HG02678 (cell line): Measurements from ENCODE around the gene NOD2.

ENCODE experiments used
- ATAC-seq: cut with Tn5 transposase; IDR thresholded peaks from one replicate; pipeline ENCODE4 v1.9.1; 2021; ENCODE audit warnings: mild to moderate bottlenecking, moderate library complexity; ENCODE audit not compliant: unreplicated experiment

Gene NOD2

DNA sequence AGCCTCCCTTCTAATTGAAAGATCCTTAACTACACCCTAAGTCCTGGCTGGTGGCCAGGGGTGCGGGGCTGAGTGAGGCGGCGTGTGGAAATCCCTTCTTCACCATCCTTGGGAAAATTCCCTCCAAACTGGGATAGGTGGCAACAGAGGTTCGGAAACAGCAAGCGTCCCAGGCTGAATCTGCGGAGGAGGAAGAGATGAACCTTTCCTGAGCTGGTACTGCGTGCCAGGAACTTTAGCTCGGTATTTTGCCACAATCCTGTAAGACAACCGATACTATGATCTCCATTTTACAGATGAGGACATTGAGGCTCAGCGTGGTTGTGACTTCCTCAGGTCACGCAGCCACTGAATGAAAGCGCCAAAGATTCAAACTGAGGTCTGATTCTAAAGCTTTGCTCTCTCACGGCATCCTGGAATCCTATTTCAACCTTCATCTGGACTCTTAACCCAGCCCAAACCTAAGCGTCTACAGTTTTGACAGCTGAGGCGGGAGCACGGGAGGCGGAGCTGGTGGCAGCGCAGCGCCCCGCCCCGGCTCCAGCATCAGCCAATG is 47.9 kb downstream of the NOD2 start:
- no peak for ATAC-seq

DNA sequence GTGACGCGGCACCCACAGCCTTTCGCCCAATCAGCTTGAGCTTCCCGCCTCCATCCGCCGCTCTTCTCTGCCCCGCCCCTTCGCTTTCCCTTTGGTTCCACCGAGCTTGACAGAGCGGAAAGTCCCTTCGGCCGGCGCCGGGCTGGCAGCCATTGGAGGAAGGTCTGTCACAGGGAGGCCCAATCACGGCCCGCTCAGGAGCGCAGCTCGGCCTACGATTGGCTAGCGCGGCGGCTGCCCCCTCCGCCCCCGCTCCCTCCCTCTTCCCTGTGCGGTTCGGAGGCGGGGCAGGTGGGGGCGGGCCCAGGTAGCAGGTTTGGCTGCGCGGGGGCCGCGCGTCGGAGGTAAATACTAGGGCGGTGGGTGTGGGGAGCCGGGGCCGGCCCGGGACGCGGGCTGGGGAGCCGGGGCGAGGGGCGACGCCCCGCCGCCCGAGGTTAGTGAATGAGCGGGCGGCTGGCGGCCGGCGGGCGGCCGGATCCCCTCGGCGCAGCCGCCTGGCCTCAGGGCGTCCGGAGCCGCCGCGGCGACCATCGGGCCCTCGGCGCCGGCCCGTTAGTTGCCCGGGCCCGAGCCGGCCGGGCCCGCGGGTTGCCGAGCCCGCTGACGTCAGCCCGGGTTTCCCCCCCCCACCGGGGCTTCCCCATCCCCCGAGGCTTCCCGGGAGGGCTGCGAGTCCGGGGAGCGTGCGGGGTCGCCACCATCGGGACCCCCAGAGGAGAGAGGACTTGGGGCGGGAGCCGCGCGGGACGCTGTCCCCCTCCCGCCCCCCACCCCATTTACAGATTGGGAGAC is 48.6 kb downstream of the NOD2 start, which contains the start of gene CYLD:
TSS of gene CYLD (plus strand) at position 306 of the 795 bp plus-strand sequence. CDS start 7,613 bp downstream, outside the sequence.
- peak; percentile 88 for ATAC-seq

DNA sequence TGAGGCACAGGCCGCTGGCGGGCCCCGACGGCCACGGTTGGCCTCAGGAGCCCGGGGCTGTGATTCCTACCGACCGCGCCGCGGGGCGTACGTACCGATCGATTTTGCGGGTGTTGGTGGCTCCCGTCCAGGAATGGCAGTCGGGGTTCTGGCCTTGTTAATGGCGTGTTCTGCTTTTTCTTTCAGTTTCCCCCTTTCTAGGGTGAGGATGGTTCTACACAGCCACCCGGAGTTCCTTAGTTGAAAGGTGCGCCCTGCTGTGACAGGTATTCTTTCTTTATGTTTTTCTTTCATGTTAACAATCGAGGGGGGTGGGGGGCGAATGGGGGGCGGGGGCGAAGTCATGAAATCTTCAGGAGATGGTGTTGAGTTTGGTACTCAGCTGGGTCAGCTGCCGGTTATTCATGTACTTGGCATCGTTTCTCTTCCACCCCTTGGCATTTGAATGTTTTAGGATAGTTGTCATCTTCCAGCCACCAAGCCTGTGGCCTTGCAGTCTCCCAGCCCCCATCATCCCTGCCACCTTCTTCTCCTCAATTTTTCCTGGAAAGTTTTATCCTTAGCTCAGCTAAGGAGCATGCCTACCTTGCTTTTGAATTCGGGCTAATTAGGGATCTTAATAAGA is 49.3 kb downstream of the NOD2 start:
- no peak for ATAC-seq

DNA sequence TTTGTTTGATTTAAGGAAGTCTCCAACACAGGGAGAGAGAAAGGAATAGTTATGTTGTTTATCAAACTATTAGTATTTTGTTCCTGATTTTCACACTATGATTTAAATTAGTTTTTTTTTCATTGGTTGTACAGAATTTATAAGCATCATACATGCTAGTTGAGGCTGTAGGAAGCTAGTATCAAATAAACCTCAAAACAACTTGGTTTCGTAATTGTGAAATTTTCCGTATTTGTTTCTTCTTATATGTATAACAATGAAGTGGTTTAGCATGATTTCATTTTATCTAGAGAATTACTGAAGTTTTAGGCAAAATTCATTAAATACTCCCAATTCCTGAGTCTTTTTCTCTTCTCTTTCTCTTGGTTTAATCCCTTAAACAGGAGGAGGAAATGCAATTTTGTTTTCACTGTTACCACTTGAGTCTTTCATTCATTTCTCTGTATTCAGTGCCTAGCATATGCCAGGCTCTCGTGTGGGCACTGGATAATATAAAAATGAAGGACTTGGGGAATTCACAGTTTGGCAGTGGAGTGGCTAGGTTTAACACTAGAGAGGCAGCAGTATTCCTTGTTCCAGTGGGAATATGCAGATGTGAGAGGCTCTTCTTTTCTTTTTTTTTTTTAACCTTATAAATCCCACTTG is 50.3 kb downstream of the NOD2 start:
- ATAC-seq = no peak

DNA sequence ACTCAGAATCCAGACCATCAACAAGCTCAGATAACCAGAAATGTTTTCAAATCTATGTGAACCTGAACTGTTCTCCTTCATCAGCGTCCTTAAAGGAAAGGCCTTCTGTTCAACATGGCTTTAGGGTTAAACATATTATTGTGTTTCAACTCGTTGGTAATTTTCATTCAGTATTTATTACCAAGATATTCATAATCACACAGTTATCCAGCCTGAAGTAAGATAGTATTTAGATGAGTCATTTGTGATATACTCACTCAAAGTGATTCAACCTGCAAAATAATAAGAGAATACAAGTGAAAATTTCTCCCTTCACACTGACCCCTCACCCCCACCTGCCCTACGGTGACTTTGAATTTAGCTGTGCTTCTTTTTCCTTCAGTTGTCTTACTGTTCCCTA is 51.5 kb downstream of the NOD2 start:
- ATAC-seq = no peak

DNA sequence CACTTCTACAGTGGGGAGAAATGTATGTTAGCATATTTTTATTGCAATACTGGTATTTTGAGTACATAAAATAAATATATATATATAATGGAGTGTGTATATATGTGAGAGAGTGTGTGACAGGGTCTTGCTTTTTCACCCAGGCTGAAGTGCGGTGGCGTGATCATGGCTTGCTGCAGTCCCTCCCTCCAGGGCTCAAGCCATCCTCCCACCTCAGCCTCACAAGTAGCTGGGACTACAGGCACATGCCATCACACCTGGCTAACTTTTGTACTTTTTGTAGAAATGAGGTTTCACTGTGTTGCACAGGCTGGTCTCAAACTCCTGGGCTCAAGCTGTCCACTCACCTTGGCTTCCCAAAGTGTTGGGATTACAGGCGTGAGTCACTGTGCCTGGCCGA is 52.5 kb downstream of the NOD2 start:
- no peak for ATAC-seq

DNA sequence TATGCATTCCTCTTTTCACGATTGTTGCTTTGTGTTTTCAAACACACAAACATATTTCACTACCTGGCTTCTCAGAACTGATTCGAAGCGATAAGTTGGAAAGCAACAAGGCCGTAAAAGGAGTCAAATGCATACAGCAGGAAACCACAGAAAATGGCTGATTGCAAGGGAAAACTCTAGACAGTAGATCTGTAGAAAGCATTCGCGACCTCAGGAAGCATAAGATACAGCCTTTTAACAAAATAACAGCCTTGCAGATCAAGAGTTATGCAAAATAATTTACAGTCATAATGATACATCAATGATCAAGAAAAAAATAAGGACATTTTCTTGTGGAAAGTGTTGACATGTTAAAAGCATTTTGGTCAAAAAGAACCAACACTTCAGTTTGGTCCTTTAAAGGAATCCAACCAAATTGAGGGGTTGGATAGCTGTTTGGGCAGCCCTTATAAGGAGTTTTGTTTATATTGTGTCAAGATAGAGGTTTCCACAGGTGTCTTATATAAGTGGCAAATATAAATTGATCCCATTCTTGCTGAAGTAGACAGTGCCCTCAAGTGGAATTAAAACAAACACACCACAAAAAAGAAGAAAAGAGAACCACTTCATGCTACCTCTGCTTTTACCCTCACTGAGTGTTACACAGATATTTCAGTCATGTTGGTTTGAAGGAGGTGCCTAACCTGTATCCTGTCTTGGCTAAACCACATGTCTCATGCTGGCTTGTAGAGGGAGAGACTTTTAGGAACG is 54.0 kb downstream of the NOD2 start:
- peak; percentile 58 for ATAC-seq

GRCh38 chr16:50751528-50751927 is 58.1 kb downstream of the NOD2 start:
- ATAC-seq = no peak

DNA sequence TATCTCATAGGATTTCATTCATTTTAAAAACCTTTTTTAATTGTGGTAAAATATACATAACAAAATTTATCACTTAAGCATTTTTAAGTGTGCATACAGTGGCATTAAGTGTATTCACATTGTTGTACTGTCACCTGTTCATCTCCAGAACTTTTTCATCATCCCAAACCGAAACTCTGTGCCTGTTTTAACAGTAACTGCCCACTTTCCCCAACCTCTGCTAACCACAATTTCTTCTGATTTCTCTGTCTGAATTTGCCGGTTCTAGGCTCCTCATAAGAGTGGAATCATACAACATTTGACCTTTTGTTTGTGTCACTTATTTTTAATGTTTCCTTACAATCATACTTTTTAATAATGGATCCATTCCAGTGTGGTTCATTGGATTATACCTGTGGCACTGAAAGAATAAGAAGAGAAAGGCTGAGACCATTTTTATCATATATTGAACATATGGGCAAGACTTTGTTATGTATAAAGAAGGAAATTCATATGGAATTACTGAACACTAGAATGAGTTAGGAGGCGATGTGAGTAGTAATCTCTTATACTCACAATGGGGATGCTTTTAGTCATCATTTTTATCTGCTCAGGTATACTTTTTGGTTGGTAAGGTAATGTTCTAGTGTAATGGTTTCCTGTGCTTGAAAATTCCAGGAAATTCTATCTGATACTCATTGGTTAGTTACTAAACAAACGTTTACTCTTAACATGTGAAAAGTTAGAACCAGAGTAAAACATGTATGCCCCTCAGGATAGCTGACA is 59.2 kb downstream of the NOD2 start:
- no peak for ATAC-seq

DNA sequence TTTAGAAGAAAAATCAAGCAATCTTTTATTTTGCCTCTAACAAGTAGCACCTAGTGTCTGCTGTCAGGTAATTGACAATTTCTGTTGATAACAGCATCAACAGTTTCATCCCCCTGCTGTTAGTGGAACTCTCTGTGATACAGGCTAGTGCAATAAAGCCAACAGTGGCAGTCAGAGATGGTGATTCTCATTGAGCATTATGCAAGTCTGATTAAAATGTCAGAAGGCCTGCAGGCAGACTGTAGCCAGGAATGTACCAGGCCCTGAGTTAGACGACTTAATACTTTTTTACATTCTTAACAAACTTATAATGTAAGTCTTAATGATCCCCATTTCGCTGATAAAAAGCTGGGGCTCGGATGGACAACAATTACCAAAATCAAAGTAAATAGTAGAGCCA is 63.1 kb downstream of the NOD2 start:
- no peak for ATAC-seq

DNA sequence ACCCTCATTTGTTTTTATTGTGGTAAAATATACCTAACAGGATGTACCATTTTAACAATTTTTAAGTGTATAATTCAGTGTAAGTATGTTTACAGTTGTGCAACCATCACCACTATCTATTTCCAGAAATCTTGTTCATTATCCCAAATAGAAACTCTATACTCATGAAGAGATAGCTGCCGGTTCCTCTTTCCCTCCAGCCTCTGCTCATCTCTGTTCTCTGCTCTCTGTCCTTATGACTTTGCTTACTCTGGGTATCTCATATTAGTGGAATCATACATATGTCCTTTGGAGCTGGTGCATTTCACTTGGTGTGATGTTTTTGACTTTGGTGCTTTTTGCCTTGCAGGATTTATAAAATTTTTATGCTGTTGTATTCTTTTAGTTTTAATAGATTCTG is 67.9 kb downstream of the NOD2 start:
- ATAC-seq = no peak

GRCh38 chr16:50762241-50762640 is 68.8 kb downstream of the NOD2 start:
- no peak for ATAC-seq

DNA sequence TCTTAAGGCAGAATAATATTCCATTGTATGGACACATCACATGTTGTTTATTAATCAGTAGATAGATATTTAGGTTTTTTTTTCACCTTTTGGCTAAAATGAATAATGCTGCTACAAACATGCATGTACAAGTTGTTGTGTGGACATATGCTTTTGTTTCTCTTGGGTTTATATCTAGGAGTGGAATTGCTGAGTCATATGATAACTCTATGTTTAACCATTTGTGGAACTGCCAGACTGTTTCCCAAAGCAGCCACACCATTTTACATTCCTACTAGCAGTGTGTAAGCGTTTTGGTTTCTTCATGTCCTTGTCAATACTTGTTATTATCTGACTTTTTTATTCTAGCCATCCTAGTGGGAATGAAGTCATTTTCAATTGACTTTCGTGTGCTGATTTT is 69.8 kb downstream of the NOD2 start:
- no peak for ATAC-seq

- ATAC-seq = no peak
Observed at GRCh38 chr16:50765260-50765659, 71.9 kb downstream of the NOD2 start.

GRCh38 chr16:50765861-50766260 is 72.5 kb downstream of the NOD2 start:
- ATAC-seq = no peak

GRCh38 chr16:50767197-50767596 is 73.8 kb downstream of the NOD2 start:
- no peak for ATAC-seq

DNA sequence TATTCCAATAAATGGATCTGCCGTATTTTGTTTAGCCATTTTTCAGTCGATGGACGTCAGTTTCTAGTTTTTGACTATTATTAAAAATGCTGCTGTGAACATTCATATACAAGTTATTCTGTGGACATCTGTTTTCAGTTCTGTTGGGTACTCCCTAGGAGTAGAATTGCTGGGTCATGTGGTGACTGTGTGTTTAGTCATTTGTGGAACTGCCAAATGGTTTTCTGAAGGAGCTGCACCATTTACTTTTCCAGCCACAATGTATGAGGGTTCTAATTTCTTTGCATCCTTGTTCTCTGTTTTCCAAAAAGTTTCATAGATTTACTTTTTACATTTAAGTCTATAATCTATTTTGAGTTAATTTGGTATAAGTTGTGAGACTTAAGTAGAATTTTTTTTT is 78.0 kb downstream of the NOD2 start:
- ATAC-seq = no peak

DNA sequence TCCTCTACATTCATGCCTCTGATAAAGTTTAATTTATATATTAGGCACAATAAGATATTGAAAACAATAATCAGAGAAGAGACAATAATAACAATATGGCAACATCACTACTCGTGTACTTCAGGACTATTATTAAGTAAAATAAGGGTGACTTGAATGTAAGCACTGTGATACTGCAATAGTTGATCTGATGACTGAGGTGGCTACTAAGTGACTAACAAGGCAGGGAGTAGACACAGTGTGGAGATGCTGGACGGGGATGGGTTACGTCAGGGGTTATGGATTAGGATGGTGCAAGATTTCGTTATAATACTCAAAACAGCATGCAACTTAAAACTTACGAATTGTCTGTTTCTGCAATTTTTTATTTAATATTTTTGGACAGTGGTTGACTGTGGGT is 81.0 kb downstream of the NOD2 start:
- ATAC-seq = no peak

DNA sequence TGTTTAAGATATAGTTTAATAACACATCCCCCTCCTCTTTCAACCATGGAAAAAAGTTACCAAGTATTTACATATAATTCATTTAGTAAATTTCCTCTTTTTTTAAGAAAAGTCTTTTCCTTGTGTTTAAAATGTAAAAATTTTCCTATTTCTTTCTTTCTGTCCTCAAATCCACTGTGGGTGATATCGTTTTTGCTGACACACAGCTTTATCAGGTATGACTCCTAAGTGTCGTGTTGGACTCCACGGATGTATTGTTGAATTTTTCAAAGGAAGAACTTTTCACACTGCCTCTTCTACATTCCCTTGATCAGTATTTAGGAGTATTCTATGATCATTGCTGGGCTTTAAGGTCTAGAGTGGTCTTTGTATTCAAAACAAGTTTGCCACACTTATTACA is 81.6 kb downstream of the NOD2 start:
- ATAC-seq = no peak

DNA sequence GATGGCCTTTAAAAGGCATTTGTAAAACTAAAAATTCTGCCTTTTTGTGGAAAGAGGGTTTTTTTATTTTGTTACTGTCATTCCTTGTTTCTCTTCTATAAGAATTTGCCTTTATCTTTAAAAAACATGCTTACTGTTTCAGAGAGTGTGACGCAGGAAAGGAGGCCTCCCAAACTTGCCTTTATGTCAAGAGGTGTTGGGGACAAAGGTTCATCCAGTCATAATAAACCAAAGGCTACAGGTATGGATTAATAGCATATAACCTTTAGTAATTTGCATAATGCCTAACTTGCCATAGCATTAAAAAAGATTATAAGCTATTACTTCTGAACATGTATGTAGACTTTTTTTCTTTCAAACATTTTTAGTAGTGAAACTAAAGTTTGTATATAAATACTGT is 82.6 kb downstream of the NOD2 start:
- no peak for ATAC-seq
